ENCODE data around the gene TCF7L1.
"Not testable (repeated sequence)": the region's sequence is repeated elsewhere in the genome, so short reads cannot be mapped to it uniquely, and the experiment has no call there.

Gene TCF7L1, protein sequence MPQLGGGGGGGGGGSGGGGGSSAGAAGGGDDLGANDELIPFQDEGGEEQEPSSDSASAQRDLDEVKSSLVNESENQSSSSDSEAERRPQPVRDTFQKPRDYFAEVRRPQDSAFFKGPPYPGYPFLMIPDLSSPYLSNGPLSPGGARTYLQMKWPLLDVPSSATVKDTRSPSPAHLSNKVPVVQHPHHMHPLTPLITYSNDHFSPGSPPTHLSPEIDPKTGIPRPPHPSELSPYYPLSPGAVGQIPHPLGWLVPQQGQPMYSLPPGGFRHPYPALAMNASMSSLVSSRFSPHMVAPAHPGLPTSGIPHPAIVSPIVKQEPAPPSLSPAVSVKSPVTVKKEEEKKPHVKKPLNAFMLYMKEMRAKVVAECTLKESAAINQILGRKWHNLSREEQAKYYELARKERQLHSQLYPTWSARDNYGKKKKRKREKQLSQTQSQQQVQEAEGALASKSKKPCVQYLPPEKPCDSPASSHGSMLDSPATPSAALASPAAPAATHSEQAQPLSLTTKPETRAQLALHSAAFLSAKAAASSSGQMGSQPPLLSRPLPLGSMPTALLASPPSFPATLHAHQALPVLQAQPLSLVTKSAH

DNA sequence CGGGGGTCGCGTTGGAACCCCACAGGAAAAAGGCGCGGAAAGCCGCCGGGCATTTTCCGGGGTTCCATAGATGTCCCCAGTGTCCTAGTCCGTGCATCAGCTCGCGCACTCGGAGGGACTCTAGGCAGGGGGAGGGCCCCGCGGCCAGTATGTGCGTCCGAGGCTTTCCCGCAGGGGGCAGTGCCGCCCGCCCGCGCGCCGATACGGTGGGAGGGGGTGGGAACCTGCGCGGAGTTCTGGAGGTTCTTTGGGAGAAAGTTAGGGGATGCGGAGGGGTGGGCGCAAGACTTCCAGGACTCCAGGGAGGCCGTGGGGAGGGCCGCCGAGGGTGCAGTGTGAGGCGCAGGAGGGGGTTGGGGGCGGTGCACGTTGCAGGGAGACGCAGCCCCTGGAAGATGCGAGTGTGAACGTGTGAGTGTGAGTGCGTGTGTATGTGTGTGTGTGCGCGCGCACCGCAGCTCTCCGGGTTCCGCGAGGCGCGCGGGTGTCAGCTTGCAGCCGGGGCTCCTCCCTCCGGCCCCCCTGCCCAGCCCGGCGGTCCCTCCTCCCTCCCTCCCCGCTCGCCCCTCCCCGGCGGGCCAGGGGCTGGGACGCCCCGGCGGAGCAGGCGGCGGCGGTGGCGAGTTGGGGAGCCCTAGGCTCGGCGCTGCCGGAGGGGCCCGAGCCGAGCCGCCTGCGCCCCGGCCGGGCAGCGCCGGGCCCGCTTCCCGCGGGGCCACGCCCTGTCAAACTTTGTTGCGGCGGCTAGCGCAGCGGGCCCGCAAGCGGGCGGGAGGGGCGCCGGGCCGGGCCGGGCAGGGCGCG is at the start of gene TCF7L1:
TCF7L1 (plus strand) TSS at position 559 of the 804 bp plus-strand sequence. CDS start 293 bp downstream, outside the sequence.
- FAIRE-seq, result no peak

DNA sequence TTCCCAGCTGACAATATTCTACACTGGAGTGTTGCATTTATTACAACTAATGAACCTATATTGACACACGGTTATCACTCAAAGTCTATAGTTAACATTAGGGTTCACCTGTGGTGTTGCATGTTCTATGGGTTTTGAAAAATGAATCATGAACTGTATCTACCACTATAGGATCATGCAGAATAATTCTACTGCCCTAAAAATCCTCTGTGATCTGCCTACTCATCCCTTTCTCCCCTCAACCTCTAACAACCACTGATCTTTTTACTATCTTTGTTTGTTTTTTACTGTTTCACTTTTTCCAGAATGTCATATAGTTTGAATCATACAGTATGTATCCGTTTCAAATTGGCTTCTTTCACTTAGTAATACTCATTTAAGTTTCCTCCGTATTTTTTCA is 47.6 kb upstream of the TCF7L1 start:
- FAIRE-seq, result no peak

DNA sequence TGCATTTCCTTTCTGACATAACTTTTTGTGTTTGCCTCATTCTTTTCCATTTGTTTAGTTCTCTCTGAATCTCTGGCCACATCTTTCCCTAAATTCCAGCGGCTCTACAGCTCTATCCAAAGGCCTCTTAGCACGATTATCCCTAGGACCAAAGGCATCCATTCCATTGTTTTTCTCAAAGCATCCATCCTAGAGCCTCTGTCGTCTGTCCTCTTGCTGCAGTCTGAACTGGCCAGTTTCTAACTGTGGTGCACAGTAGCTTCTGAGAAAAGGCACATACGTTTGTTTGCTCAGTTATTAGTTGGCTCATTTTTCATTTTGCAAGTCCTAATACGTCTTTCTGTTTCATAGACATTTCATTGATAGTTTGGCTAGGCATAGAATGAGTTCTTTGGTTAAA is 45.7 kb upstream of the TCF7L1 start:
- no peak for FAIRE-seq

DNA sequence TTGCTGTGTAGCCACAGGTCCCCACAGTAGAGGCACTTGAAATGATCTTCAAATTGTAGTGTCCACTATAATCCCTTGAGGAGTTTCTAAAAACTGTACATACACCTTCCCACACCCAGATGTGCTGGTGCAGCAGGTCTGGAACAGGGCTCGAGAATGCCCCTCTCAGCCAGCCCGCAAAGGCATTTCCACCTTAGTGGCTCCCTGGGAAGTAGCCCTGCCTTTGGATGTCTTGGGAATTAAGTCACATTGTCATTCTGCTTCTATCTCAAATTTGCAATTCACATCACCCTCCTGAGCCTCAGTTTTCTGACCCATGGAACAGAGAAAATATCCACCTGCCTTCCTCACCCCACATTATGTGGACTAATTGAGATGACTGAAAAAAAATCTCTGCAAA is 44.3 kb upstream of the TCF7L1 start:
- FAIRE-seq, result no peak

DNA sequence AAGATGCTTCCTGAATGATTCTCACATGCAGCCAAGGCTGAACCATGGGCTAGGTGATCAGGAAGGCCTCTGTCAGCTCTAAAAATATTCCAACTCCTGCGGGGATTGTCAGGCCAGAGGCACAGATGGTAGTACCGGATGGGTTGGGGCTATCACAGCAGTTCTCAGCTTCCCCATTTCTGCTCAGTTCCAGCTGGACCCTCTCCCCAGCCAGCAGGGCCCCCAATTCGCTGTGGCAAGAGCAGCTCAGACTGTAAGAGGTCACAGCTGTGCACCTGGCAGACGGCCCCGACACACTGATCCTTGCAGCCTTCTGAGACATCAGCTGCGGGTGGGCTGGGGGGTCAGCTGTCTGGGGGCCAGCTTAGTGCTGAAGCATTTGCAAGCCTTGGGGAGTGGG is 43.6 kb upstream of the TCF7L1 start:
- no peak for FAIRE-seq

DNA sequence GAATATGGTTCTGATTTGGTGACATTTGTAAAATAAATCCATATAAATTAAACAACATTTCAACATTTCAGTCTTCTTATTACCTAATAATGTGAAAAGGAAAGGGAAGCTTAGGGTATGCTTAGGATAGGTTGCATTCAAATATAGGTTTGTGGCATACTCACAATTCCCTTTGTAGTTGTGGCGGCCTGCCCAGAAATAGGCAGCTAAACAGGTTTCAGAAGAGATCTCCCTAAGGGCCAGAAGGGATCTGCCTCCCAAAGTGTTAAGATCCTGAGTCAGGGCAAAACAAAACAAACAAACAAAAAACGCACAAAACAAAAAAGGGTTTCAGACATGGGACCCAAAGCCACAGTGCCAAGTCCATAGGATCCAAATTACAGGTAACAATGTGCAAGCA is 41.4 kb upstream of the TCF7L1 start:
- no peak for FAIRE-seq

DNA sequence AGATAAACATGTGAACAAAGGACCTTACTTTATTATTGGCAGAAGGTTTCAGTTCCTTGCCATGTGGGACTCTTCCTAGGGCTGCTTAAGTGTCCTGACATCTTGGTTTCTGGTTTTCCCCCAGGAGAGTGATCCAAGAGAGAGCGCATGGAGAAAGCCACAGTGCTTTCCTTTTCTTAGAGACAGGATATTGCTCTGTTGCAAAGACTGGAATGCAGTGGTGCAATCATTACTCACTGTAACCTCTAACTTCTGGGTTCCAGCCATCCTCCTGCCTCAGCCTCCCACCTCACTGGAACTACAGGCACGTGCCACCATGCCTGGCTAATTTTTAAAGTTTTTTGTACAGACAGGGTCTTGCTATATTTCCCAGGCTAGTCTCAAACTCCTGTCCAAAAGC is 38.1 kb upstream of the TCF7L1 start:
- FAIRE-seq, result no peak

DNA sequence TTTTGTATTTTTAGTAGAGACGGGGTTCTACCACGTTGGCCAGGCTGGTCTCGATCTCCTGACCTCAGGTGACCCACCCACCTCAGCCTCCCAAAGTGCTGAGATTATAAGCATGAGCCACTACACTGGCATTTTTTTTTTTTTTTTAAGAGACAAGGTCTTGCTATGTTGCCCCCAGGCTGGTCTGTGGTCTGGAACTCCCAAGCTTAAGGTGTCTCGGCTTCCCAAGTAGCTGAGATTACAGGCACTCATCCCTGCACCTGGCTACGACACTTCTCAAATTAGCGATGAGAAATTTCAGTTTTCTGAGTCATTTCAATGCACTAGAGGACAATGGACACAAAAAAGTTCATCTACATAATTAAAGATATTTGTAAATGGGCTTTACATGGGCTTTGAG is 36.6 kb upstream of the TCF7L1 start:
- FAIRE-seq, result no peak

DNA sequence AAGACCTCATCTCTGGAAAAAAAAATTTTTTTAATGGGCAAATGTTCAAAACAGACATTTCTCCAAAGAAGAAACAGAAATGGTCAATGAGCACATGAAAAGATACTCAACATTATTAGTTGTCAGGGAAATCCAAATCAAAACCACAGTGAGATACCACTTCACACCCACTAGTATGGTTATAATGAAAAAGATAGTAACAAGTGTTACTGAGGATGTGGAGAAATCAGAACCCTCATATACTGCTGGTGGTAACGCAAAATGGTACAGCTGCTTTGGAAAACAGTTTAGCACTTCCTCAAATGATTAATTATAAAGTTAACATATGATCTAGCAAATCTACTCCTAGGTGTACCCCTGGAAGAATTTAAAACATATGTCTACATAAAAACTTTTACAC is 29.0 kb upstream of the TCF7L1 start:
- no peak for FAIRE-seq

DNA sequence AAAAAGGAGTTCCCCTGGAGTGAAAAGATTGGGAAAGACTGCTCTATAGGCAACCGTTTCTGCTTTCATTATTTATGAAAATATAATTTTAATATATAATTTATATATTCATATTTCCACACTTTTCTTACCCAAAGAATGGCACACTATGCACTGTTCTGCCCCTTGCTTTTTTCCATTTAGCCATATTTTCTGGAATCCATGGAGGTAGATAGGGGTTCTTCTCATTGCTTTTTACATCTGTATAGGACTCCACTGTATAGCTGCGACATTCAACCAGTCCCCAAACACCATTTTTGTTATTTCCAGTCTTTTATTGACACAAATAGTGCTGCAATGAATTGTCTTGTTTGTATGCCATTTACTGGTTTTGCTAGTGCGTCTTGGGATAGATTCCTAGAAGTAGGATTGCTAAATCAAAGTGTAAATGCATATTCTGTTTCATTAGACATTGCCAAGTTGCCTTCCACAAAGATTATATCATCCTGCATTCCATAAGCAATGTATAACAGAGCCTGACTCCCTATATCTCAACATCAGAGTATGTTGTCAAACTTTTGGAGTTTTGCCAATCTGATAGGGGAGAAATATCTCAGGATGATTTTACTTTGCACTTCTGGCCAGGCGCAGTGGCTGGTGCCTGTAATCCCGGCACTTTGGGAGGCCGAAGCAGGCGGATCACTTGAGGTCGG is 26.6 kb upstream of the TCF7L1 start:
- no peak for FAIRE-seq

DNA sequence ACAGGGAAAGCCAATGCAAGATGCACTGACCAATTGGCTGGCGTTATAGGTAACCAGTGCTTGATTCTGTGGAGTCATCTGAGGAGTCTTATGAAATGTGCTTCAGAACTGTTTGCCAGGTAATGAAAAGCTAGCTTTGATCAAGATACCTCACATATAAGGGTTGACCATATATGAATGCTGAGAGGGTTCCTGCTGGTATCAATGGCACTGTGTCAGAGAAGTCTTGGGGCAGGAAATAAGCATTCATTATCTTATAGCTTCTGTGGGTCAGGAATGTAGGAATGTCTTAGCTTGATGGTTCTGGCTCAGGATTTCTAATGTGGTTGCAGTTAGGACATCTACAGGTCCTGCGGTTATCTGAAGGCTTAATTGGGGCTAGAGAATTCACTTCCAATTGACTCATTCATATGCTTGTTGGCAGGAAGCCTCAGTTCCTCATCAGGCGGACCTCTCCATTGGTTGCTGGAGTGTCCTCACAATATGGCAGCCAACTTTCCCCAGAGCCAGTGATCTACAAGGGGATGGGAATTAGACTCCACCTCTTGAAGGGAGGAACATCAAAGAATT is 22.1 kb upstream of the TCF7L1 start:
- FAIRE-seq, result no peak

DNA sequence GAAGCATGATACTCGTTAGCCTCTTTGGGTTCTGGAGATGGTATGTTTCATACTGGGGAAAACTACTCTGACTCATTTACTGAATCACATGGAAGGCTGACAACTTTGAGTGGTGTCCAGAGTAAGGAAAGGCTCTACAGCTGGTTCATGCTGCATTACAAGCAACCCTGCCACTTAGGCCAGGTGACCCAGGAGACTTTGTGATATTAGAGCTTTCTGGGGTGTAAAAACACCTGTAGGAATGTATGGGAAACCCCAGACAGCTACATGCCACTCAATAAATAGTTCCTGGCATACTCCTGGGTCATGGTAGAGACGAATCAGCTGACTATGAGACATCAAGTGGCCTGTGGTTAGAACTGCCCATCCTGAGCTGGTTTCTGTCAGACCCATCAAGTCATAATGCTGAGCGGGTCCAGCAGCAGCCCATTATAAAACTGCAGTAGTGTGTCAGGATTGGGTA is 21.3 kb upstream of the TCF7L1 start:
- no peak for FAIRE-seq

DNA sequence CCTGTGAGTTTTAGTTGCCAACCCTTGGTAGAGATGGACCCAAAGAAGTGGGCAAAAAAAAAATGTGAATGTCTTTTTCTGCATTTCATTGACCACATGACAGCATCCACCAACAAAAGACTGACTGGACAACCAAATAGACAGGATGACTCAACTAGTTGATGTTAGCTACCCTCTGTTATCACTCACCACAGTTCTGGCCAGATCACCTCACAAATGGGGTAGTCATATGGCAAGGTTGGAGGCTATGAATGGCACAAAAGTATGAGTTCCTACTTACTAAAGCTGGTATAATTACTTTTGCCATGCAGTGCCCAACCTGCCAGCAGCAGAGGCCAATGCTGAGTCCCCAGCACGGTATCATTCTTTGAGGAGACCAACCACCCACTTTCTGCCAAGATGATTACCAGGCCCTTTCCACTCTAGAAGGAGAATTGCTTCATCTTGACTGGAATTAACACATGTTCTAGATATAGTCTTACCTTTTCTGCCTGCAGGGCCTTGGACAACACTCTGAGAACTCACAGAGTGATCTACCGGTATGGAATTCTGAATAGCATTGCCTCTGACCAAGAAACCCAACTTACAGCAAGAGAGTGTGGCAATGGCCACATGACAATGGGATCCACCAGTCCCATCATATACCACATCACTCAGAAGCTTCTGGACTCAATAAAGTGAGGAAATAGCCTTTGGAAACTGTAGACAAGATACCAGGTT is 20.1 kb upstream of the TCF7L1 start:
- FAIRE-seq, result no peak

DNA sequence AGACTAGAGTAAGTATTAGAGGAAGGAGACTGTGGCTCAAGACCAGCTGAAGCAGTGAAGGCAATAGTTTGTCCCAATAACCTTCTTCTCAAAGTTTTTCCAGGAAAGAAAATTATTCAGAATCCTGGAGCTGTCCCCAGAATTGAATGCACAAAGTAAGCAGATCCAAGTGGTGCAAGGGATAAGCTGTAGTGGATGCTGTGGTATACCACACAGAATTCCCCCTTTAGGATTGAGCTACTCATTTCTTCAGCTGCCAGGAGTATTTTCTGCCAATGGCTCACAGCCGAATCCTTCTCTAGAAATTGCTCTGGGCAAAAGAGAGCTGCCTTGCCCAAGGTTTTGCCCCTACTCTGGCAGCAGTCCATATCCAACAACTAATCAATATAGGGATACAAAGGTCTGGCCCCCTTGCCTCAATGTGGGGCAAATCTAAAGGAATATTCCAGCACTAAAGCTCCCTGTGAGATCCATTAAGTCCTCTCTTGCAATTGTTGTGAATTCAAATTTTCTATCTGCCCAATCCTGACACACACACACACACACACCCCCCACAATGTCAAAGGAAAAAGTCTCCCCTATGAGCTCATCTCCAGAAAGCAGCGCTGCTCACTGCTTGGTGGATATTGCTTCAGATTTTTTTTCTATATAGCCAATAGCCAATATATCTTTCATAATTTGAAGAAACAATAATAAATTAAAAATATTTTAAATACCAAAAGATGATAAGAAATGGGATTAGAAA is 18.4 kb upstream of the TCF7L1 start:
- FAIRE-seq, result no peak

DNA sequence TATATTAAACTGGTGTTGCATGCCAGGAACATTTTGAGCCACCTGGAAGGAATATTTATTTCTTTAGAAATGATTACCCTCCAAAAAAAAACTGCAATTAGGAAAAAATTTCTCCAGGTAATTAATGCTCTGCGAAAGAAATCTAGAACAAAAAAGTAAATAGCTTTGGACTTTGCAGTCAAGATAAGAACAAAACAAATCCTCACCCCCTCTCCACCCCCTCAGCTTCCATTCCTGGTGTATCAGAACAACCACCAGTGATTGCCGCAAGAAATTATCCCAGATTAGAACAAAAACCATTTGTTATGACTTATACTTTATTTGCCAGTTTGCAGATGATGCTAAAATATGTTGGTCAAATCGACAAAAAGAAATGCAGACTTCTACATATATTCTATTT is 17.0 kb upstream of the TCF7L1 start:
- FAIRE-seq, result no peak

DNA sequence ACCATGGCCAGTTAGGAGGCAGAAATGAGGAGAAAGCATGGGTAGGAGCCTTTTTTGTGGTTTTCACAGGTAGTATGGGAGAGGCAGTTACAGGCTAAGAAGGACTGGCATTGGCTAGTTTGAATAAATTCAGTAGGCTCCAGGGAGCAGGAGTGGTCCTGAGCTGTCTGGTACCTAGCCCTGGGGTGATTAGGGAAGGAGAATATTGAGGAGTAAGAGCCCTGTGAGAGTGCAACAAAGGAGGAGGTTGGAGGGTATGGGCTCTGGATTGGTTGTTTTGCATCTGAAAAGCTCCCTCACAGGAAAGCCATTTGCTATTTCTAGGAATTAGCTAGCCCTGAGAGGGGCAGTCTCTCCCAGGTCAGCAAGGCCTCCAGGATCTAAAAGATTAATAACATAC is 13.3 kb upstream of the TCF7L1 start:
- no peak for FAIRE-seq

DNA sequence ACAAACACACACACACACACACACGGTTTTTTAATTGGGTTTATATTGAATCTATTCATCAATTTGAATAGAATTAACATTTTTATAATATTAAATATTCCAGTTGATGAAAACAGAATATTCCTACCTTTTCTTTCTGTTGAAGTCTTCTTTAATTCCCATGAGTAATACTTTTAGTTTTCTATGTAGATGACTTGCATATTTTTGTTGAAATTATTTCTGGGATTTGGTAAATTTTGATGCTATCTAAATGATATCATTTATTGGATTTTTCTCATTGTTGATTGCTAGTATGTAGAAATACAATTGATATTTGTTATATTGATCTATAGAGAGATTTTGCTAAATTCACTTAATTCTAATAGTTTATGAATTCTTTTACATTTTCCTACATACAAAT is 12.8 kb upstream of the TCF7L1 start:
- no peak for FAIRE-seq

DNA sequence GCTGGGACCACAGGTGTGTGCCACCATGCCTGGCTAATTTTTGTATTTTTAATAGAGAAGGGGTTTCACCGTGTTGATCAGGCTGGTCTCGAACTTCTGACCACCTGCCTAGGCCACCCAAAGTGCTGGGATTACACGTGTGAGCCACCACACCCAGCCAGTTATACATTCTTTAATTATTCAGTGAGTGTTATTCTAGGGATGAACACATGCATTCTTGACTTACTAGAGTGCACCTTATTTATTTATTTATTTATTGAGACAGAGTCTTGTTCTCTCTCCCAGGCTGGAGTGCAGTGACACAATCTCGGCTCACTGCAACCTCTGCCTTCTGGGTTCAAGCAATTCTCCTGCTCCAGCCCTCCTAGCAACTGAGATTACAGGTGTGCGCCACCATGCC is 6.7 kb upstream of the TCF7L1 start:
- not testable (repeated sequence) for FAIRE-seq

DNA sequence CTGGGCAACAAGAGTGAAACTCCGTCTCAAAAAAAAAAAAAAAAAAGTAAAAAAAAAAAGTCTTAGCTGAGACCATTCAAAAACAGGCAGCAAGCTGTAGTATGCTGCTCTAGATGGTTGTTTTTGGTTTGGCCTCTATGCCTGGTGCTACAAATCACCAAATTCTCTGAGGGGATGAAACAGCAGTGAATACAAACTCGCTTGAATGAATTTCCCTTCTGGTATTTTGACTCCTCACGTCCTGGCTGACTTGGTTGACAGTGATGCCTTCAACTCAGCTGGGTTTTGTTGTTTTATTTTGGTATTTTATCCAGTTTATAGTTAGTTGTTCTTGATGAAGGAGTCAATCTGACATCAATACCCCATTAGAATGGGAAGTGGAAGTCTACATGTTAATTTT is 3.3 kb upstream of the TCF7L1 start:
- no peak for FAIRE-seq

DNA sequence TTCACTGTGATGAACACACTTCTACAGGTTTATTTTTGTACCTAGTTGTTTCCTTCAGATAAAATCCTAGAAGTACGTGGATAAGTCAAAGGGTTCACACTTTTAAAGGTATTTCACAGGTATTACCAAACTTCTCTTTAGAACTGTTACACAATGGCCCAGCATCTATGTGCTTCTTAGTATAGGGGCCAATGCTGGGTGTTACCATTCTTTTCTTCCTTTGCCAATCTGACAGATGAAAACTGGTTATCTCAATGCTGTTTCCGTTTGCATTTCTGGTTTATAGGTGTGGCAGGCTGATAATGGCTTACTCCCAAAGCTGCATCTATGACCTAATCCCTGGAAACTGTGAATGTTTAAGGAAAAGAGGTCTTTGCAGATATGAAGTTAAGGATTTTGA is 2.8 kb upstream of the TCF7L1 start:
- FAIRE-seq, result no peak

DNA sequence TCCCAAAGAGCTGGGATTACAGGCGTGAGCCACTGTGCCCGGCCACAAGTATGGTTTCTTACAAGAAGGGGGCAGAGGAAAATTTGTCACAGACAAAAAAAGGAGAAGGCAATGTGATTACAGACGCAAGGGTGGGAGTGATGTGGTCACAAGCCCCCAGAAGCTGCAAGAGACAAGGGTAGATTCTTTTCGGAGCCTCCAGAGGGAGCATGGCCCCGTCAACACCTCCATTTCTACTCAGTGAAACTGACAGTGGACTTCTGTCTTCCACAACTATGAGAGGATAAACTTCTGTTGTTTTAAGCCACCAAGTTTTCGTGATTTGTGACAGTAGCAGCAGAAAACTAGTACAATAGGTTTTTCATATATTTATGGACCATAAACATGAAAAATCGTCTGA is 2.1 kb upstream of the TCF7L1 start:
- no peak for FAIRE-seq

Data from islet of Langerhans (tissue), 1 donor.